ENCODE results near the gene RPLP2. TPM values are rescaled to one million over a fixed set of nuclear protein-coding genes. Genes with fewer than 3 reads are reported as not detected.
A peak's percentile ranks its signal among the peaks of the same experiment; 100 is the strongest.

Gene RPLP2
- polyA plus RNA-seq, 1 of the 3 experiments (the other 2 are of a cell fraction), result 799 TPM

DNA sequence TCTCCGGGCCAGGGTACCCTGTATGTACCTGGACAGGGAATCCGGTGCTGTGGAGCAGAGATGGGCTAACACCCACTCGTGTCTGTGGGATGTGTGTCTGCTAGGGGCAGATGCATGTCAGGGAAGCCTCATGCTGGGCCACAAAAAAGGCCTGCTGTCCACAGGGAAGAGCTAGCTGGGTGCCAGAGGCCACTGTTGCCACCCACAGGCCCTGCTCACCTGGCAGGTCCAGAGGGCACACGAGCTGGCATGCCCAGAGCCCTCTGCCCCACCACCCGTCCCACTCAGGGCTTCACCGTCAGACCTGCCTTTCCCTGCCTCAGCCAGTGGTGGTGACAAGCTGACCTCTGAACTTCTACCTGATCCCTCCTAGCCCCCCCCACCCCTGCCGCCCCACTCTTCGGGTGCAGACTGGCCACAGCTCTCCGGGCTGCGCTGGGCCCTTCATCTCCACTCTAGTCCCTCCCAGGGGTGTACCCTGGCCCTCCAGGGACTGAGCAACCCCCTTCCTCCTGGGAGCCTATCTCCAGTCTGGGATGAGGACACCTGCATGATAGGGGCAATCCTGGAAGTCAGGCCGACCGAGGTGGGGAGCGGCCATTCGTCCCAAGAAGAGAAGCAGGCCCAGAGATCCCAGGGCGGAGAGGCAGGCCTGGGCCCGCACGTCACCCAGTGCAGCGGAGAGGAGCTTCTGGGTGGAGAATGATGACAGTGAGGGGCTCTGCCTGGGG is 13.0 kb upstream of the RPLP2 start:
- no peak for DNase-seq
- Histone ChIP-seq H3K9me3 (no peaks in the 10 kb centered on the region), H3K27me3 (ENCODE audit: insufficient read depth) (no peaks in the 10 kb centered on the region), H3F3A (replicated peaks; ENCODE audit: insufficient read depth) (peaks cover 14% of the 10 kb centered on the region), H3K79me2 (ENCODE audit: insufficient read depth) (peaks cover 20% of the 10 kb centered on the region), H3K27ac (ENCODE audit: low read depth in 2 of 2, low read length in 1 of 2) (peak overlapping the region; percentile 93), H3K4me1 (ENCODE audit: control insufficient read depth in 1 of 2, insufficient read depth in 2 of 2, low read depth in 1 of 2, low read length in 1 of 2) (peaks cover 8 to 40% of the 10 kb centered on the region in 2 experiments; a peak in 2 of 4 replicates), H4K20me1 (ENCODE audit: insufficient read depth) (no peaks in the 10 kb centered on the region), H3K36me3 (replicated peaks in 1 of 2; ENCODE audit: control insufficient read depth in 1 of 2, insufficient read depth in 2 of 2, low read length in 1 of 2) (peaks cover 0 to 46% of the 10 kb centered on the region in 2 experiments), H3K4me3 (ENCODE audit: low read depth in 2 of 2, low read length in 1 of 2) (peak overlapping the region; percentile 90 to 92), H3K9me2 (no peaks in the 10 kb centered on the region), H2AFZ (ENCODE audit: low read depth) (no peak overlapping the region), H3K4me2 (peak overlapping the region; percentile 100), H3K9ac (peak overlapping the region; percentile 87)
- TF ChIP-seq MEF2A (IDR thresholded peaks at IDR 0.05; ENCODE audit: borderline replicate concordance, low read depth), result no peak
- no peak for TF ChIP-seq NRF1 (IDR thresholded peaks at IDR 0.05; ENCODE audit: low read depth, low read length)
- TF ChIP-seq, protein P1, sequence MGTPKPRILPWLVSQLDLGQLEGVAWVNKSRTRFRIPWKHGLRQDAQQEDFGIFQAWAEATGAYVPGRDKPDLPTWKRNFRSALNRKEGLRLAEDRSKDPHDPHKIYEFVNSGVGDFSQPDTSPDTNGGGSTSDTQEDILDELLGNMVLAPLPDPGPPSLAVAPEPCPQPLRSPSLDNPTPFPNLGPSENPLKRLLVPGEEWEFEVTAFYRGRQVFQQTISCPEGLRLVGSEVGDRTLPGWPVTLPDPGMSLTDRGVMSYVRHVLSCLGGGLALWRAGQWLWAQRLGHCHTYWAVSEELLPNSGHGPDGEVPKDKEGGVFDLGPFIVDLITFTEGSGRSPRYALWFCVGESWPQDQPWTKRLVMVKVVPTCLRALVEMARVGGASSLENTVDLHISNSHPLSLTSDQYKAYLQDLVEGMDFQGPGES (IDR thresholded peaks at IDR 0.05; ENCODE audit: low read depth, low read length), result no peak
- TF ChIP-seq NFIC (IDR thresholded peaks at IDR 0.05; ENCODE audit: borderline replicate concordance), result no peak
- TF ChIP-seq TAF1 (IDR thresholded peaks at IDR 0.05; ENCODE audit: borderline replicate concordance, low read depth, low read length), result no peak
- no peak for TF ChIP-seq RXRA (IDR thresholded peaks at IDR 0.05; ENCODE audit: borderline replicate concordance, low read depth)
- no peak for TF ChIP-seq FOSL2 (IDR thresholded peaks at IDR 0.05; ENCODE audit: borderline replicate concordance, low read depth)
- CTCF ChIA-PET, result interaction anchor here (0.6 to 6.3 kb wide), 4 partner anchors 13 to 68 kb away, joined by 3 to 43 read pairs (median 3); no protein-coding TSS in a partner anchor
- POLR2A ChIA-PET, result interaction anchor here (0.6 to 2.2 kb wide), 3 partner anchors 12 to 235 kb away, joined by 3 to 14 read pairs (median 5); partner anchors contain the start of genes PNPLA2 and RPLP2
- 32% methylated on average over 9 of the region's 18 CpGs for WGBS (ENCODE audit: low lambda C conversion rate)

DNA sequence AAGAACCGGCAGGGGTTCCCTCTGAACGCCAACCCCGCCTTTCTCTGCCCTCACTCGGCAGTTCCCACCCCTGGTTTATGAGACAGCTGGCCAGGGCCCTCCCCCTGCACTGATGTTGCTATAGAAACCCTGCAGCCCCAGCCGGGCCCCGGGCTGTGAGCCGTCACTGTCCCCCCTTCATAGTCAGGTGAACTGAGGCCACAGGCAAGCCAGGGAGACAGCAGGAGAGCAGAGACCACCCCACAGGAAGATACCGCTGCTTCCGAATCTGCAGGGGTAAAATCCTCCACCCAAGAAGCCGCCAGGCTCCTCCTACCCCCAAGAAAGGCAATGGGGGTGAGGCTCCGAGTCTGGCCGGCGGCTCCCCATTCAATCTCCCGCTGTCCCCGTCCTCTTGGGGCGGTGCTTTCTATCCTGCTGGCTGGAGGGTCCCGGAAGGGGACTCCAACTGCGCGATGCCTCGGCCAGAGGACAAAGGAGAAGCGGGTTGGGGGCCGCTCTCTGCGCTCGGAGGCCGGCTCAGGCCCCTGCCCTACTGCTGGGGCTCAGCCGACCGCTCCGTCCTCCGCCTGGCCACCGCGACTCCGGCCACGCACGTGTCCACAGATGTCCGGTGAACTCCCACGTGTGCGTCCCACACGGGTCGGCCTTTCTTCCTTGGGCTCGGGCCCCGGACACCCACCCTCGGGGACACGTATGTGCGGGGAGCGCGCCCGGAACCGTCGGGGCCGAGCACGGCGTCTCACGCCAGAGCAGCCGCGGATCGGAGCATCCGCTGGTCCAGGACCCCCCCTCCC is 12.3 kb upstream of the RPLP2 start:
- Histone ChIP-seq H3K9me2 (no peaks in the 10 kb centered on the region), H4K20me1 (ENCODE audit: insufficient read depth) (no peaks in the 10 kb centered on the region), H3K9me3 (no peaks in the 10 kb centered on the region), H3F3A (replicated peaks; ENCODE audit: insufficient read depth) (peaks cover 14% of the 10 kb centered on the region), H3K36me3 (replicated peaks in 1 of 2; ENCODE audit: control insufficient read depth in 1 of 2, insufficient read depth in 2 of 2, low read length in 1 of 2) (peaks cover 0 to 48% of the 10 kb centered on the region in 2 experiments), H2AFZ (ENCODE audit: low read depth) (no peak overlapping the region; the same call in 1 of the 2 replicates), H3K9ac (peak overlapping the region; percentile 87), H3K4me3 (ENCODE audit: low read depth in 2 of 2, low read length in 1 of 2) (peak overlapping the region; percentile 90 to 92), H3K27me3 (ENCODE audit: insufficient read depth) (no peaks in the 10 kb centered on the region), H3K79me2 (ENCODE audit: insufficient read depth) (peaks cover 20% of the 10 kb centered on the region), H3K4me1 (ENCODE audit: control insufficient read depth in 1 of 2, insufficient read depth in 2 of 2, low read depth in 1 of 2, low read length in 1 of 2) (peaks cover 8 to 40% of the 10 kb centered on the region in 2 experiments; a peak in 2 of 4 replicates), H3K27ac (ENCODE audit: low read depth in 2 of 2, low read length in 1 of 2) (peak overlapping the region; percentile 93), H3K4me2 (peak overlapping the region; percentile 100)
- 0% methylated on average over 15 of the region's 57 CpGs for WGBS (ENCODE audit: low lambda C conversion rate)
- ChIA-PET POLR2A (interaction anchor here (1.5 to 2.2 kb wide), 2 partner anchors 11 to 22 kb away, joined by 5 to 14 read pairs; partner anchors contain the start of genes PNPLA2 and RPLP2), CTCF (interaction anchor here (0.6 to 6.3 kb wide), 7 partner anchors 11 to 69 kb away, joined by 3 to 43 read pairs (median 3); no protein-coding TSS in a partner anchor)
- TF ChIP-seq POLR2AphosphoS5 (IDR thresholded peaks at IDR 0.05; ENCODE audit: low read depth, low read length), result peak; percentile 53
- peak; percentile 20 for TF ChIP-seq SIN3A (IDR thresholded peaks at IDR 0.05; ENCODE audit: borderline replicate concordance, low read depth, low read length)
- TF ChIP-seq EP300 (IDR thresholded peaks at IDR 0.05; ENCODE audit: borderline replicate concordance in 1 of 2, low read depth in 1 of 2, low read length in 1 of 2), result peak in 1 of 2 experiments; percentile 10; a peak in 1 of 4 replicates
- TF ChIP-seq CHD2 (IDR thresholded peaks at IDR 0.05; ENCODE audit: low read length, partially characterized antibody), result no peak
- TF ChIP-seq, protein P2, sequence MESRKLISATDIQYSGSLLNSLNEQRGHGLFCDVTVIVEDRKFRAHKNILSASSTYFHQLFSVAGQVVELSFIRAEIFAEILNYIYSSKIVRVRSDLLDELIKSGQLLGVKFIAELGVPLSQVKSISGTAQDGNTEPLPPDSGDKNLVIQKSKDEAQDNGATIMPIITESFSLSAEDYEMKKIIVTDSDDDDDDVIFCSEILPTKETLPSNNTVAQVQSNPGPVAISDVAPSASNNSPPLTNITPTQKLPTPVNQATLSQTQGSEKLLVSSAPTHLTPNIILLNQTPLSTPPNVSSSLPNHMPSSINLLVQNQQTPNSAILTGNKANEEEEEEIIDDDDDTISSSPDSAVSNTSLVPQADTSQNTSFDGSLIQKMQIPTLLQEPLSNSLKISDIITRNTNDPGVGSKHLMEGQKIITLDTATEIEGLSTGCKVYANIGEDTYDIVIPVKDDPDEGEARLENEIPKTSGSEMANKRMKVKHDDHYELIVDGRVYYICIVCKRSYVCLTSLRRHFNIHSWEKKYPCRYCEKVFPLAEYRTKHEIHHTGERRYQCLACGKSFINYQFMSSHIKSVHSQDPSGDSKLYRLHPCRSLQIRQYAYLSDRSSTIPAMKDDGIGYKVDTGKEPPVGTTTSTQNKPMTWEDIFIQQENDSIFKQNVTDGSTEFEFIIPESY (IDR thresholded peaks at IDR 0.05; ENCODE audit: borderline replicate concordance, low read depth), result 0 out of 2 replicates have a peak, but pooled peaks have one; percentile 7
- peak; percentile 29; the same call in 1 of the 2 replicates for TF ChIP-seq ELF1 (IDR thresholded peaks at IDR 0.05)
- no peak for TF ChIP-seq FOXM1 (IDR thresholded peaks at IDR 0.05; ENCODE audit: low read depth)
- TF ChIP-seq, protein P3, sequence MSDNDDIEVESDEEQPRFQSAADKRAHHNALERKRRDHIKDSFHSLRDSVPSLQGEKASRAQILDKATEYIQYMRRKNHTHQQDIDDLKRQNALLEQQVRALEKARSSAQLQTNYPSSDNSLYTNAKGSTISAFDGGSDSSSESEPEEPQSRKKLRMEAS (IDR thresholded peaks at IDR 0.05; ENCODE audit: low read depth), result peak; percentile 71
- DNase-seq, result peak; percentile 92
